ENCODE results near the gene ANKRD44.

The ANKRD44 gene

DNA sequence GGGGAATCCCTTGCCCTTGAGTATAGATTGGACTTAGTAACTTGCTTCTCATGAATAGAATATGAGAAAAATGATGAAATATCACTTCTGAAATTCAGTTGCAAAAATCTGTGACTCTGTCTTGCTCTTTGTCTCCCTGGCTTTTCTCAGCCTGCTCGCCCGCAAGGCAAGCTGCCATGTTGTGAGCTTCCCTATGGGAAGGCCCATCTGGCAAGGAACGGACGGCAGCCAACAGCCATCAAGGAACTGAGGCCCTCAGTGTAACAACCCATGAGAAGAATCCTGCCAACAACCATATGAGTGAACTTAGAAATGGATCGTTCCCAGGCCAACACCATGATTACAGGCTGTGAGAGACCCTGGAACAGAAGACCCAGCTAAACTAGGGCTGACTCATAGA, 325.7 kb downstream of the ANKRD44 start:
- Histone ChIP-seq H4K8ac (ENCODE audit: low read length) (peak overlapping the region; percentile 51), H2AK5ac (ENCODE audit: low read length, severe bottlenecking) (no peak overlapping the region), H3K9ac (ENCODE audit: low read length) (no peak overlapping the region), H2BK5ac (ENCODE audit: low read depth, low read length, poor library complexity, severe bottlenecking) (no peak overlapping the region), H2BK12ac (ENCODE audit: low read length in 2 of 2) (no peak overlapping the region), H2BK120ac (ENCODE audit: low read depth, low read length) (no peak overlapping the region), H3K18ac (ENCODE audit: low read depth in 1 of 2, low read length in 2 of 2) (no peak overlapping the region), H3K27me3 (ENCODE audit: control insufficient read depth in 1 of 2, insufficient read depth in 1 of 2, low read length in 2 of 2) (no peaks in the 10 kb centered on the region), H3K4me1 (ENCODE audit: control insufficient read depth, insufficient read depth, low read depth, low read length) (peaks cover 1% of the 10 kb centered on the region), H3K14ac (ENCODE audit: low read length in 2 of 2) (no peak overlapping the region), H3K9me3 (ENCODE audit: control insufficient read depth, low read length) (no peaks in the 10 kb centered on the region), H3K79me1 (replicated peaks; ENCODE audit: low read length, poor library complexity, severe bottlenecking) (no peaks in the 10 kb centered on the region), H3K23ac (ENCODE audit: low read length in 2 of 2) (no peak overlapping the region), H3K27ac (ENCODE audit: low read length, poor library complexity, severe bottlenecking) (no peak overlapping the region), H2BK15ac (ENCODE audit: low read depth, poor library complexity, severe bottlenecking) (no peak overlapping the region), H2AFZ (ENCODE audit: low read depth, low read length) (no peak overlapping the region), H3K36me3 (ENCODE audit: control insufficient read depth in 1 of 2, insufficient read depth in 2 of 2, low read depth in 1 of 2, low read length in 2 of 2) (no peaks in the 10 kb centered on the region), H3K4me2 (ENCODE audit: low read length, poor library complexity, severe bottlenecking) (no peak overlapping the region), H3K4ac (ENCODE audit: low read depth in 1 of 2, low read length in 2 of 2) (no peak overlapping the region), H4K91ac (ENCODE audit: low read length) (no peak overlapping the region), H3K4me3 (ENCODE audit: insufficient read depth in 1 of 2, low read depth in 1 of 2, low read length in 2 of 2) (no peak overlapping the region)
- DNase-seq: no peak
- 100% methylated on average over 5 of the region's 5 CpGs for WGBS

DNA sequence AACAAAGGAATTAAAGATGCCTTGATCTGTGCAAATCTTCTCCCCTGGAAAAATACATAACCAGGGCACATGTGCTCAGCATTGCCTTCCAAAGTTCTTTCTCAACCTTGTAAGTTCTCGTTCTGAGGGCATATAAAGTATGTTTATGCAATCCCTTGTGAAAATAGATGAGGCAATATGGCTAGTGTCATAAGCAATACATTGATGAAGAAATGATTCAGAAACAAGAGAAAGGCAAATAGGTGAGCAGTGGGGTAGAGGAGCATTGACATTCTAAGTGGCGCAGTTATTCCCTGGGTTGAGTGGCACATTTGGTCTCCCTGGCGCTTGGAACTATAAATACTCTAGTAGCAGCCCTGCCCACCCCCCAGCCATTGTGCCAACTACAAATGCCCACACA, 326.6 kb downstream of the ANKRD44 start:
- Histone ChIP-seq H2BK5ac (ENCODE audit: low read depth, low read length, poor library complexity, severe bottlenecking) (no peak overlapping the region), H3K9me3 (ENCODE audit: control insufficient read depth, low read length) (no peaks in the 10 kb centered on the region), H3K4me1 (ENCODE audit: control insufficient read depth, insufficient read depth, low read depth, low read length) (peaks cover 1% of the 10 kb centered on the region), H3K36me3 (ENCODE audit: control insufficient read depth in 1 of 2, insufficient read depth in 2 of 2, low read depth in 1 of 2, low read length in 2 of 2) (no peaks in the 10 kb centered on the region), H3K27ac (ENCODE audit: low read length, poor library complexity, severe bottlenecking) (no peak overlapping the region), H2AFZ (ENCODE audit: low read depth, low read length) (no peak overlapping the region), H2AK5ac (ENCODE audit: low read length, severe bottlenecking) (no peak overlapping the region), H2BK120ac (ENCODE audit: low read depth, low read length) (no peak overlapping the region), H4K8ac (ENCODE audit: low read length) (no peak overlapping the region), H3K4me3 (ENCODE audit: insufficient read depth in 1 of 2, low read depth in 1 of 2, low read length in 2 of 2) (no peak overlapping the region), H4K91ac (ENCODE audit: low read length) (no peak overlapping the region), H3K23ac (ENCODE audit: low read length in 2 of 2) (no peak overlapping the region), H3K14ac (ENCODE audit: low read length in 2 of 2) (no peak overlapping the region), H3K18ac (ENCODE audit: low read depth in 1 of 2, low read length in 2 of 2) (no peak overlapping the region), H2BK12ac (ENCODE audit: low read length in 2 of 2) (no peak overlapping the region), H2BK15ac (ENCODE audit: low read depth, poor library complexity, severe bottlenecking) (no peak overlapping the region), H3K79me1 (replicated peaks; ENCODE audit: low read length, poor library complexity, severe bottlenecking) (no peaks in the 10 kb centered on the region), H3K4ac (ENCODE audit: low read depth in 1 of 2, low read length in 2 of 2) (no peak overlapping the region), H3K9ac (ENCODE audit: low read length) (no peak overlapping the region), H3K4me2 (ENCODE audit: low read length, poor library complexity, severe bottlenecking) (no peak overlapping the region), H3K27me3 (ENCODE audit: control insufficient read depth in 1 of 2, insufficient read depth in 1 of 2, low read length in 2 of 2) (no peaks in the 10 kb centered on the region)
- DNase-seq: peak; percentile 38
- 96% methylated on average over 3 of the region's 3 CpGs for WGBS

- Histone ChIP-seq H4K91ac (ENCODE audit: low read length) (no peak overlapping the region), H2AK5ac (ENCODE audit: low read length, severe bottlenecking) (no peak overlapping the region), H3K27ac (ENCODE audit: low read length, poor library complexity, severe bottlenecking) (no peak overlapping the region), H3K23ac (ENCODE audit: low read length in 2 of 2) (no peak overlapping the region), H2BK120ac (ENCODE audit: low read depth, low read length) (no peak overlapping the region), H2BK15ac (ENCODE audit: low read depth, poor library complexity, severe bottlenecking) (no peak overlapping the region), H3K9ac (ENCODE audit: low read length) (no peak overlapping the region), H3K18ac (ENCODE audit: low read depth in 1 of 2, low read length in 2 of 2) (no peak overlapping the region), H2BK12ac (ENCODE audit: low read length in 2 of 2) (no peak overlapping the region), H4K8ac (ENCODE audit: low read length) (no peak overlapping the region), H3K27me3 (ENCODE audit: control insufficient read depth in 1 of 2, insufficient read depth in 1 of 2, low read length in 2 of 2) (no peaks in the 10 kb centered on the region), H3K4me1 (ENCODE audit: control insufficient read depth, insufficient read depth, low read depth, low read length) (no peaks in the 10 kb centered on the region), H3K4ac (ENCODE audit: low read depth in 1 of 2, low read length in 2 of 2) (no peak overlapping the region), H3K4me2 (ENCODE audit: low read length, poor library complexity, severe bottlenecking) (no peak overlapping the region), H2AFZ (ENCODE audit: low read depth, low read length) (no peak overlapping the region), H3K9me3 (ENCODE audit: control insufficient read depth, low read length) (no peaks in the 10 kb centered on the region), H3K4me3 (ENCODE audit: insufficient read depth in 1 of 2, low read depth in 1 of 2, low read length in 2 of 2) (no peak overlapping the region), H2BK5ac (ENCODE audit: low read depth, low read length, poor library complexity, severe bottlenecking) (no peak overlapping the region), H3K14ac (ENCODE audit: low read length in 2 of 2) (no peak overlapping the region), H3K79me1 (replicated peaks; ENCODE audit: low read length, poor library complexity, severe bottlenecking) (no peaks in the 10 kb centered on the region), H3K36me3 (ENCODE audit: control insufficient read depth in 1 of 2, insufficient read depth in 2 of 2, low read depth in 1 of 2, low read length in 2 of 2) (no peaks in the 10 kb centered on the region)
- WGBS: 73% methylated on average over 2 of the region's 3 CpGs
- no peak for DNase-seq
These were observed 330.1 kb downstream of the ANKRD44 start for GRCh38 chr2:196980473-196980872.

DNA sequence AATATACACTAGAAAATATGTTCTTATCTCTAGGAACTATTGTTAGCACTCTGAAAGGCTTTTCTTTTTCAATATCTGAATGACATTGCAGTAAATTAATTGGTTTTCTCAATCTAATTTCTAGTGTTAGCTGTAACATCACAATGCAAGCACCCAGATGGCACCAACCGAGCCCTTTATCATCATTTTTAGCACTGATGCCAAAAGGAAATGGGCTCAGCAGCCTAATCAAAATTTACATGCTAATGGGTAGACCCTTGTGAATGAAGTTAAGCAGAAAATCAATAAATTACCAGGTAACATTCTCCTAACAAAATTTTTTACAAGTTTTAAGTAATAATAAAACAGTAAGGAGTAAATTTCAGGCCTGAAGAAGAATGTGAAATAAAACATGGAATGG, 330.6 kb downstream of the ANKRD44 start:
- H3K27me3 ChIP-seq (ENCODE audit: control insufficient read depth in 1 of 2, insufficient read depth in 1 of 2, low read length in 2 of 2): no peaks in the 10 kb centered on the region
- no peak overlapping the region for H3K14ac ChIP-seq (ENCODE audit: low read length in 2 of 2)
- no peak overlapping the region for H3K4me3 ChIP-seq (ENCODE audit: insufficient read depth in 1 of 2, low read depth in 1 of 2, low read length in 2 of 2)
- H2BK12ac ChIP-seq (ENCODE audit: low read length in 2 of 2): no peak overlapping the region
- no peak overlapping the region for H3K9ac ChIP-seq (ENCODE audit: low read length)
- H3K4ac ChIP-seq (ENCODE audit: low read depth in 1 of 2, low read length in 2 of 2): no peak overlapping the region
- H3K36me3 ChIP-seq (ENCODE audit: control insufficient read depth in 1 of 2, insufficient read depth in 2 of 2, low read depth in 1 of 2, low read length in 2 of 2): no peaks in the 10 kb centered on the region
- no peak overlapping the region for H4K8ac ChIP-seq (ENCODE audit: low read length)
- no peak overlapping the region for H3K23ac ChIP-seq (ENCODE audit: low read length in 2 of 2)
- H2BK120ac ChIP-seq (ENCODE audit: low read depth, low read length): no peak overlapping the region
- no peaks in the 10 kb centered on the region for H3K4me1 ChIP-seq (ENCODE audit: control insufficient read depth, insufficient read depth, low read depth, low read length)
- H2BK15ac ChIP-seq (ENCODE audit: low read depth, poor library complexity, severe bottlenecking): no peak overlapping the region
- H2BK5ac ChIP-seq (ENCODE audit: low read depth, low read length, poor library complexity, severe bottlenecking): no peak overlapping the region
- H3K9me3 ChIP-seq (ENCODE audit: control insufficient read depth, low read length): no peaks in the 10 kb centered on the region
- H4K91ac ChIP-seq (ENCODE audit: low read length): no peak overlapping the region
- no peak overlapping the region for H3K4me2 ChIP-seq (ENCODE audit: low read length, poor library complexity, severe bottlenecking)
- DNase-seq: no peak
- no peak overlapping the region for H3K27ac ChIP-seq (ENCODE audit: low read length, poor library complexity, severe bottlenecking)
- no peak overlapping the region for H2AFZ ChIP-seq (ENCODE audit: low read depth, low read length)
- H2AK5ac ChIP-seq (ENCODE audit: low read length, severe bottlenecking): no peak overlapping the region
- H3K79me1 ChIP-seq (replicated peaks; ENCODE audit: low read length, poor library complexity, severe bottlenecking): no peaks in the 10 kb centered on the region
- WGBS: no CpG with 5 or more reads among the region's 1 CpG
- H3K18ac ChIP-seq (ENCODE audit: low read depth in 1 of 2, low read length in 2 of 2): no peak overlapping the region
